ENCODE results near the gene TOPAZ1.
"Not testable (repeated sequence)": the region's sequence is repeated elsewhere in the genome, so short reads cannot be mapped to it uniquely, and the experiment has no call there.

TOPAZ1 gene

DNA sequence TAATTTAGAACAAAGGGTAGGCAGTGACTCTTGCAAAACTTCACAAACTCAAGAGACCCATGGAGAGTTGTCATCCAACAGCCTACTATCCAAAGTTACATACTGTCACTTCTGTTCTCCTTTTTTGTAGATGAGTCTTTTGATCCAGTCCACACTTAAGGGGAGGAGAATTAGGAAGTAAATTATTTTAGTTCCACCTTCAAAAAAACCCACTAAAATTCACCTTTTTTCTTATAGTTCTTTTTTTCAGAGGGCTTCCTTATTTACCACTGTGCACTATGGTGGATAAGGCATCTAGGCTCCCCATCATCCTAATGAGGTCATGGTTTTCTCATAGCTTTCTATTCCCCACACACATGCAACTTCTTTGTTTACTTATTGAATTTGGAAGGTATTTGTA is 88.3 kb downstream of the TOPAZ1 start:
- no peak for DNase-seq (ENCODE audit: low read depth in 1 of 2, low spot score in 1 of 2)

DNA sequence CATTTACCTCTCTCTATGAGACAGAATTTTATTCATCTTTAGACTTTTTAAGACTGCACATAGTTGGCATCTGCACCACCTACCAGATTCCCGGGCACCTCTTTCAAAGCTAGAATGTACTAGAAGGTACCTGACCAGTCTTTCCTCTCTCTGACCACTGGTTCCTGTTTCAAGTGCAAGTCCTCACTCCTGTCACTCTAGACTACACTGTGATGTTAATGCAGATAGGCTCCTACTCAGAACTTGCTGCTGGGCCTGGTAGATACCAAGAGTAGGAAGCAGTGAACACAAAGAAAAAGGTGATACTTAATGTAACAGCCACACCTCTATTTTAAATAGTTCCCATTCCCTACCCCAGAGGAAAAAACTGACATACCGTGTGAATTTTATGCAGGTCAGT is 88.8 kb downstream of the TOPAZ1 start:
- DNase-seq (ENCODE audit: low read depth in 1 of 2, low spot score in 1 of 2): no peak

DNA sequence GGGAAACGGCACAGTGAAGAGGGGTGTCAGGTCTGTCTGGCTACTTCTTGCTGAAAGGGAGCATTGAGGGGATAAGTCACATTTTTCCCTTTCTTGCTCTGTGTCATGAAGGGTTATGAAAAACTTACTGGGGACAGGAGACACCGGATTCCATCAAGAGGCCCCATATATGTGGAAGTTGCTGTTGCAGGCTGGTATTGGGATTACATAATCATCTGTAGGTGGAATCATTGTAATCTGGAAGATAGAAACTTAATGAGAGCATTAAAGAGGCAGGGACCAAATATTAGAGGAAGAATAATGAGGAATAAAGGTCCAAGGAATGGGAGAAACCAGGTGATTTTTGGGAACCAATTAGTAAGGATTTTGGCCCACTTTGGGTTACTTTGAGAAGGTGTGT is 92.6 kb downstream of the TOPAZ1 start:
- no peak for DNase-seq (ENCODE audit: low read depth in 1 of 2, low spot score in 1 of 2)

DNA sequence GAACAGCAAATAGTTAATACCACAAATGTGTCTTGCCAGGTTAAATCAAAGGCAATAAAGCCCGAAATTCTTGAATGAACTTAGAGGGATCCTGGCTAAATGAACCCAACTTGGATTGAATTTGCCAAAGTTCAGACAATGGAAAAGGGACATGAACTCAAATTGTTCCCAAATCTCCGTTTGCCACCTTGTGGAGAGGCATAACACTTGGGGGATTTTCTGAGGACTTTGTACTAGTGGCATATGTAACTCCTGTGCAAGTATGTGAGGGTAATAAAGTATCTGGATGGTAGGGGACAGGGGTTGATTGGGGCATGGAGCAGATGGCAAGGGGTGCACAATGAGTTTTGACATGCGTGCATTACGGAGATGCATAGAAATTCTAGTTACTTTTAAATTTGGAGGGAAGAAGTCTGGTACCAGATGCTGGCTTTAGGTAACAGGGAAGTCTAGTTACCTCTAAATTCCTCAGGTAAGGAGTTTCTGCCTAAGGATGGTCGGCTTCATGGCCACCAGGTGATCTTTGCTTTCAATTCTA is 95.6 kb downstream of the TOPAZ1 start:
- DNase-seq (ENCODE audit: low read depth in 1 of 2, low spot score in 1 of 2): no peak

DNA sequence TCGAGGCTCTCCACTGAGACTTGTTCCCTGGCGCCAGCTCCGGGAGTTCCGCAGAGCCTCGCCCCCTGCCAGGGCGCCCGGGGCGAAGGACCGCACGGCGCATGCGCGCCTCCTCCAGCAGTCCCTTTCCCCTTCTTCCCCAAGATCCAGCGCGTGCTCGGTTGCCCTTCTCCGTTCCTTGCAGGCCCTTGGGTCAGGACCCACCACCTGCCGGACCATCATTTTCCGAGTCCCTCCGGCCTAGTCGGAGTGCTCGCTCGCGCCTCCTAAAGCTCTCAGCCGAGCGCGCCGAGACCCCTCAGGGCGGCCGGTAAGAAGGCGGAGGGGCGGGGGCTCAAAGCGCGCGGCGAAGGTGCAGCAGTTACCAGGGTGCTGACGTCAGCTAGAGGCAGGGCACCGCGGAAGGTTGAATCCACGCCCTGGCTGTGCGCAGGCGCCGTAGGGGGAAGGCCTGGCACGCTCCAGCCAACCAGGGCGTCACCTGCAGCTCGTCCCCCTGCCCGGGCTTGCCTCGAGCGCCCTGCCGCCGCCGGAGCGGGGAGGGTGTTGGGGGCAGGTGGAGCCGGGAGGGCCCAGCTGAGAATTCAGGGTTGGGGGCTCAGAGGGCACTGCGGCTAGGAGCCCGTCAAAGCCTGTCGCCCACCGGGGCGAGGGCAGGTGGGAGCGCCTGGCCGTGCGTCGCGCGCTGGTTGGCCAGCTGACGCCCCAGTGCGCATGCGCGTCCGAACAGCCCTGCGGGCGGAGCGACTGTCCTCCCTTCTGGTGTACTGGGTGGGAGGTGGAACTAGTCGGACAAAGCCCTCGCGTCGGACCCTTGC is 96.5 kb downstream of the TOPAZ1 start, which contains the start of gene TCAIM:
Gene TCAIM (plus strand): TSS at position 757 of the 818 bp plus-strand sequence. CDS start 16,017 bp downstream, outside the sequence.
- DNase-seq (ENCODE audit: low read depth in 1 of 2, low spot score in 1 of 2): peak; percentile 95 to 96

DNA sequence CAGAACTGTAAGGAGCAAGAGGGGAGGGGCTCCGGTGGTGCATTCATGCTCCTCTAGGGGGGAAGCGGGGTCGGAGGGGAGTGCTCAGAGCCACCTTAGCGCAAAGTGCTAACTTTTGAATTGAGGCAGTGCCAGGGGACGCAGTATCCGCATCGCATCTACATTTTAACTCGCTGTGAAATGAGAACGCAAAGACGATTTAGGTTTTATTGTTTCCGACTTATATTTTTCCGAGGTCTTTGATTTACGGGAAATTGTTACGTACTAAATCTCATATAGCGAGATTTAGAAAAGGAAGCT is 97.1 kb downstream of the TOPAZ1 start:
- DNase-seq (ENCODE audit: low read depth in 1 of 2, low spot score in 1 of 2): no peak

DNA sequence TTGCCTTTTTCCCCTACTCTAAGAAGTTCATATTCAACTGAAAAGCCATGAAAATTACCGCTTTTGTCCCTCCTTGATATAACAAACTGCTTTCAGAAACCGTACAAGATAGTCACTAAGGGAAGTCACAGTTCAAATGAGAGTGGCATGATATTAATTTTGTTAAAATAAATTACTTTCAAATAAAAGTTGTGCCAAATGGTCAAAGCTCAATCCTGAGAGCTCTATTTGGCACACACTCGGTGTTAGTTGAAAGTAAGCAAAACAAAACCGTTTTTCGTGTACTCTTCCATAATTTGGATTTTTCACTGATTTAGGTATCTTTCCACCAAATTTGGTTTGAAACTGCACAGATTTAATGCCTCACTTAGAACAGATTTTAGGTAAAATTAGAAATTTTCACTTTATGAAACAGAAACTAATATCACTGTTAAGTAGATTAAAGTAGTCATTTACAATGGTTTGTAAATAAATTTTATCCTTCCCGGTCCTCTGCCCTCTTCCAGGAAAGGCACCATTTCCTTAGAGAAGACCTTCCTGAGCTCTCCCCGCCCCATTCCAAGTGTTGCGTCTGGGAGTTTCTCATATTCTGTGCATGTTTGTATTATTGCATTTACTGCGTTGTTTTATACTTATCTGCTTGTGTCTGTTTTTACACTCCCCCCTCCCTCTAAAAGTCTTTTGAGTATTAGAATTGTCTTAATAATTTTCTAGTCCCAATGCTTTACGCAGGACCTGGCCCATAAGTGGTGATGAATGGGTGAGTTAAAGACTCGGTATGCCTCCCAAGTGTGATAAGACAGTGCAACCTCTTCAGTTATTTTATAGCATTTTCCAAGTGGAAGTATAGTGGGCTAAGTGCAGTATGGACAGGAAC is 97.7 kb downstream of the TOPAZ1 start:
- no peak for DNase-seq (ENCODE audit: low read depth in 1 of 2, low spot score in 1 of 2)

DNA sequence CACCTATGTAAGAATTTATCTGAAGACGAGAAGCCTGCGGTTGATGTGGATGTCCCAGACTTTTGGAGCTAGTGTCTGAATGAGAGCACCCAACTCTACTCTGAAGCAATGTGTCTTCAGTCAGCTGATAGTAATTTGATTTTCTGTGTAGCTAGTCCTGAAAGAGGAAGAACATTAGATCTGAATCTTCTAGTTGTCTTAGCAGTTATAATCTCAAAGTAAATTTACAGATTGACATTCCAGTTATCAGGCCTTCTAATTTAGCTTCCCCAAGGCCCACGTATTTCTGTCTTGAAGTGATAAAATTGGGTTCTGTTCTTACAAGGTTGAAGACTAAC is 98.3 kb downstream of the TOPAZ1 start:
- no peak for DNase-seq (ENCODE audit: low read depth in 1 of 2, low spot score in 1 of 2)

DNA sequence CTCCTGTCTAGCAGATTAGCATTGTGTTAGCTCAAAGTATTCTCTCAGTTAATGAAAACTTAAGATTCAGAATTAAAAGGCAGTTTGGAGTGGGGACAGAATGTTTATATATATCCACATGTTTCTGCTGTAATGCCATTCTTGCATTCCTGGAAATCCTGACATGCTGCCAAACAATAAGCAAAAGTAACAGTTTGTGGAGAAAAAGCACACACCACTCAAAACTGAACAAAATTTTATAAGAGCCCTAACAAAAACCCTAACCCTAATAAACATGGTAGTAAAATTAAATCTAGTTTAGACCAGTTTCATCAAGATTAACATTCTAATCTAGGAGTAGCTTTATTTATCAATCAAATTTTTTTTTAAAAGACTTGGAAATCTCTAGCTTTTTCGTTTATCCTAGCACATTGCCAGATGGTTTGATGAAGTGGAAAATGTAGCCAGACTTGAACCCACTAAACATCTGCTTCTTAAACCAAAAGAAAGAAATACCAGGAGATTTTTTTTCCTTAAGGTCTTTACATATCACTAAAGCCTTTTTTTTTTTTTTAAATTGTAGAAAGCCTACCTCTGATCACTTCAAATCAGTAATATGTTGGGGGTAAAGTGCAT is 100.6 kb downstream of the TOPAZ1 start:
- DNase-seq (ENCODE audit: low read depth in 1 of 2, low spot score in 1 of 2): no peak

DNA sequence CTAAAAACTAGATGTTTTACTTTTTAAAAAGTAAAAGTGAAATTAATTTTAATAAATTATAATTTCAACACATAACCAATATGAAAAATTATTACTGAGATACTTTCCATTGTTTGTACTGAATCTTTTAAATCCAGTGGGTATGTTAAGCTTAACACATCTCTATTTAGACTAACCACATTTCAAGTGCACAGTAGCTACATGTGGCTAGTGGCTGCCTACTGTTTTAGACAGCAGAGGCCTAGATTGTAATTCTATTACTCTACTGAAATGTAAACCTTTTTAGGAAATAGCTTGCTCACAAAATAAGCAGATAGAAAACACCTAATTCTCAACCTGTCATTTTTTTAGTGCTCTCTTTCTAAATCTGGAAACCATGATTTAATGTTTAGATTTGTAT is 101.7 kb downstream of the TOPAZ1 start:
- no peak for DNase-seq (ENCODE audit: low read depth in 1 of 2, low spot score in 1 of 2)

DNA sequence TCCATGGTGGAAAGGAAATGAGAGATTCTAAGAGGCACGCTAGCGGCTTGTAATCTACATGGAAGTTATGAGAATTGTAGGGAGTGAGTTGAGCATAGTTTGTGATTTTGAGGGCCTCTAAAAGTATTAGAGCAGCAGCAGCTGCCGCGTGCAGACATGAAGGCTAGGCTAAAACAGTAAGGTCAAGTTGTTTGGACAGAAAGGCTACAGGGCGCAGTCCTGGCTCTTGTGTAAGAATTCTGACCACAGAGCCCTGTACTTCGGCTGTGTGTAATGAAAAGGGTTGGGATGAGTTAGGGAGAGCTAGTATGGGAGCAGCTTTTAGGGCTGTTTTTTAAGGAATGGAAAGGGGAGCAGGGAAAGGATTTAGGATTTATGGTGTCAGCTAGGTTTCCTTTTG is 104.9 kb downstream of the TOPAZ1 start:
- not testable (repeated sequence) for DNase-seq (ENCODE audit: low read depth in 1 of 2, low spot score in 1 of 2)

DNA sequence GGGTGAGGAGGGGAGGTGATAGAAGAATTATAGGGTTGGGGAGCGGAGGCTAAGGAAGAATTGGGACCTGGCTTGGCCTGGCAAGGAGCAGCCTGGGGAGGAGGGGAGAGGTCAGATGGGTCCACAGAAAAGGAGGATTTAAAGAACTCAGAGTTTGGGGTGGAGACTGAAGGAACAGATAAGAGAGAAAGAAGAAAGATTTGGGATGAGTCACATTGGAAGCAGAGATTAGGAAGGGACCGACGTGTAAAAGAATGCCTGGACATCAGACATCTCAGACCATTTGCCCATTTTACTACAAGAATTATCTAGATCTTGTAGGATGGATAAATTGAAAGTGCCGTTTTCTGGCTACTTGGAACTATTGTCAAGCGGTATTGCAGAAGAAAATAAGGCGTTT is 107.3 kb downstream of the TOPAZ1 start:
- DNase-seq (ENCODE audit: low read depth in 1 of 2, low spot score in 1 of 2): no peak

DNA sequence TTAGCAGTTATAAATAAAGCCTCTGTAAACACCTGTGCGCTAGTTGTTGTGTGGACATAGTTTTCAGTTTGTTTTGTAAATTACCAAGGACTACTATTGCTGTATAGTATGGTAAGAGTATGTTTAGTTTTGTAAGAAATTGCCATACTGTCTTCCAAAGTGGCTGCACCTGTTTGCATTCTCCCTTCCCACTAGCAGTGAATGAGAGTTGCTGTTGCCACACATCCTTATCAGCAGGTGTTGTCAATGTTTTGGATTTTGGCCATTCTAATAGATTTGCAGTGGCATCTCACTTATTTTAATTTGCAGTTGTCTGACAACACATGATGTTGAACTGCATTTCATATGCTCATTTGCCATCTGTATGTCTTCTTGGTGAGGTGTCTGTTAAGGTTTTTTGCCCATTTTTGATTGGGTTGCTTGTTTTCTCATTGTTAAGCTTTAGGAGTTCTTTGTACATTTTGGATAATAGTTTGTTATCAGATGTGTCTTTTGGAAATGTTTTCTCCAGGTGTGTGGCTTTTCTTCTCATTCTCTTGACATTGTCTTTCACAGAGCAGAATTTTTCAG is 111.8 kb downstream of the TOPAZ1 start:
- DNase-seq (ENCODE audit: low read depth in 1 of 2, low spot score in 1 of 2): no peak

DNA sequence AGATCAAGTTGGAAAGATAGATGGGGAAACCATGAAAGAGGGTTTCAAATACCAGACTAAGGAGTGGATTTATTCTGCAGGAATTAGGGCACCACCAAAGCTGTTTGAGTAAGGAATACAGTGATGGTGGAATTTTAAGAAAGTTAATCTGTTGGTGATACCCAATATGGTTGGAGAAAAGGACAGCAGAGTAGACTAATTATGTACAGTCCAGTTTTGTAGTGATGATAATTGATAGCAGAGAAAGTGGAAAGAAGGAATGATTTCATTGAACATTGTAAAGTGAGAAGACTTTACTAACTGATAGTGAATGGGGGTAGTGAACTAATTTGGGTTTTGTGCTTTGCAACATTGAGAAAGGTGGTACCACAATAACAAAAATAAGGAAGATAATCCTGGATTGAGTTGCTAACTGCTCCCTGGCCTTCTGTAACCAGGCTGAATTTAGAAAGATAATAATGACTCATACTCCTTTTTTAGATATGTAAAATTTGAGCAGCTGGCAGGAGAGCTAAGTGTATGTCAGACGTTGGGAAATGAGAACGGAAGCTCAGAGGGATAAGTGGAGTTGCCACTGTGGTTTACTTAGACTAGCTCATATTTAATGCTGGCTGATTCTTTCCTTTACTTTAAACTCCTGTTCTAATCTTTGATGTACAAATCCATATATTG is 113.8 kb downstream of the TOPAZ1 start:
- no peak for DNase-seq (ENCODE audit: low read depth in 1 of 2, low spot score in 1 of 2)

DNA sequence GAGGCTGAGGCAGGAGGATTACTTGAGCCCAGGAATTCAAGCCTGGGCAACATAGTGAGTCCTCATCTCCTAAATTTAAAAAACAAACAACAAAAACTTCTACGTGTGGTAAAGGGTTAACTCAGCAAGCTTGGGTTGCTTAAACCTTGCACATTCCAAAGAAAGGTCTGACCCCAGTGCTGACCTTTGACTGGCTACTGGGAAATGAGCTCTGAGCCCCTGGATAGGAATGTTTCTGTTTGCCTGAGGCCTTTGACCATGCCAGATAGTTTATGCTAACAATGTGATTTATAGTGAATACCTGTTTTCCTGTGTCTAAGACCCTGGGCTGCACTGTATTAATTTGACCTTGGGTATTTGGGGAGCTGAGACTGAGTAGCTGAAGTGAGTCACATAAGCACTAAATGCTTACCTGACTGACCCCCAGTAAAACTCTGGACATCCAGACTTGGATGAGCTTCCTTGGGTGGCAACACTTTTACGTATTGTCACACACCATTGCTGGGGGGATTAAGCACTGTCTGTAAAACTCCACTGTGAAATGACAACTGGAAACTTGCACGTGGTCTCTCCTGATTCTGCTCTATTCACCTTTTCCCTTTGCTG is 117.6 kb downstream of the TOPAZ1 start:
- no peak for DNase-seq (ENCODE audit: low read depth in 1 of 2, low spot score in 1 of 2)

DNA sequence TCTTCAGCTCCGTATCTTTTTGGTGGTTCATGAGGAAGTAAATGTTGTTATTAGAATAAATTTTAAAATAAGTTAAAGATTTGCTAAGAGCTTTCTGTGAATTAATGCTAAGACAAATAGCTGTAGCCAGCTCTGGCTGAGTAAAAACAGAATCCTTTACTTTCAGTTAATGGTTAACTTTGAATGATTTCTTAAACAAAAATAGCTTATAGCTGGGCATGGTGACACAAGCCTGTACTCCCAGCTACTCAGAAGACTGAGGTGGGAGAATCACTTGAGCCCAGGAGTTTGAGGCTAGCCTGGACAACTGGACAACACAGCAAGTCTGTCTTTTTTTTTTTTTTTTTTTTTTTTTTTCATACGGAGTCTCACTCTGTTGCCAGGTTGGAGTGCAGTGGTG is 121.9 kb downstream of the TOPAZ1 start:
- no peak for DNase-seq (ENCODE audit: low read depth in 1 of 2, low spot score in 1 of 2)

DNA sequence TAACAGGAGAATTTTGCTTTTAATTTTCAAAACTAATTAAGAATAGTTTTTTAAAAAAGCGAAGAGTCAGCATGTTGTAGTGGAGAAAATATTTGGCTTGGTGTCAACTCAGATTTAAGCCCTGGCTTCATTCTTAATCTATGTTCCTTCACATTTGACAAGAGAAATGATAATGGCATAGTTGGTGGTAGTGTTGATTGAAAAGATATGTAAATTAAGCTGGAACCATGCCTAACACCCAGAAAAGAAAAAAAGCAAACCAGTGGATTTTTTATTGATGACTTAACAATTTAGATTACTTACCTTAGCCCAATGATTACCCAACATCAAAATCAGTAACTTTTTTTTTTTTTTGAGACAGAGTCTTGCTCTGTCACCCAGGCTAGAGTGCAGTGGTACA is 124.3 kb downstream of the TOPAZ1 start:
- DNase-seq (ENCODE audit: low read depth in 1 of 2, low spot score in 1 of 2): no peak

DNA sequence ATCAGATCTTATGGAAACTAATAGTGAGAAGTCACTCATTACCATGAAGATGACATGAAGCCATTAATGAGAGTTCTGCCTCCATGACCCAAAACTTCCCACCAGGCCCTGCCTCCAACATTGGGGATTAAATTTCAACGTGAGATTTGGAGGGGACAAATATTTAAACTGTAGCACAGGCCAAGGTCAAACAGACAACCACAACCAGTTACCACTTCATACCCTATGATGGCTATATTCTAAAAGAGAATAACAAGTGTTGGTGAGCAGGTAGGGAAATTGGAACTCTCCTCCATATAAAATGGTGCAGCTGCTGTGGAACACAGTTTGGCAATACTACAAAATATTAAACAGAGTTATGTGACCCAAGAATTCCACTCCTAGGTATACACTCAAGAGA is 133.8 kb downstream of the TOPAZ1 start:
- DNase-seq (ENCODE audit: low read depth in 1 of 2, low spot score in 1 of 2): no peak

All from activated T-helper 1 cell treated with anti-CD3 and anti-CD28 coated beads, Interleukin-2, amount 50 U/mL, for 16 hours (primary cell).